Measurements from ENCODE around the gene RSRC1. TPM values are rescaled to one million over a fixed set of nuclear protein-coding genes. Genes with fewer than 3 reads are reported as not detected.
A peak's percentile ranks its signal among the peaks of the same experiment; 100 is the strongest.

The RSRC1 gene
- polyA plus RNA-seq, 6 donors from 2014 or later = 36.5 to 50.2 (median 42.7) TPM

GRCh38 chr3:158420654-158421396 lies 310.9 kb downstream of the RSRC1 start:
- no peak for DNase-seq
- Mint-ChIP-seq H3K27ac (peak overlapping the region in 1 of 6 donors; percentile 21), H3K36me3 (peaks cover 0 to 4% of the 10 kb centered on the region in 2 donors), H3K4me1 (peaks cover 0 to 6% (median 4%) of the 10 kb centered on the region in 3 donors), H3K9me3 (peaks cover 0 to 7% (median 0%) of the 10 kb centered on the region in 7 donors), H3K27me3 (no peaks in the 10 kb centered on the region), H3K4me3 (no peak overlapping the region)
- no peak for ATAC-seq (ENCODE audit: low read depth in 2 of 2)

- Mint-ChIP-seq H3K27ac (no peak overlapping the region), H3K27me3 (no peaks in the 10 kb centered on the region), H3K9me3 (no peaks in the 10 kb centered on the region), H3K4me3 (no peak overlapping the region), H3K36me3 (no peaks in the 10 kb centered on the region), H3K4me1 (no peaks in the 10 kb centered on the region)
- no peak for ATAC-seq (ENCODE audit: low read depth in 2 of 2)
- no peak for DNase-seq
Observed at GRCh38 chr3:158430448-158430847, 320.6 kb downstream of the RSRC1 start.

GRCh38 chr3:158430968-158431367 lies 321.1 kb downstream of the RSRC1 start:
- no peaks in the 10 kb centered on the region for H3K27me3 Mint-ChIP-seq
- H3K36me3 Mint-ChIP-seq = no peaks in the 10 kb centered on the region

GRCh38 chr3:158431829-158432228 lies 321.9 kb downstream of the RSRC1 start:
- ATAC-seq (ENCODE audit: low read depth in 2 of 2) = no peak
- no peak overlapping the region for H3K4me3 Mint-ChIP-seq
- H3K36me3 Mint-ChIP-seq = no peaks in the 10 kb centered on the region
- no peaks in the 10 kb centered on the region for H3K9me3 Mint-ChIP-seq
- no peaks in the 10 kb centered on the region for H3K4me1 Mint-ChIP-seq
- H3K27ac Mint-ChIP-seq = no peak overlapping the region
- no peaks in the 10 kb centered on the region for H3K27me3 Mint-ChIP-seq
- DNase-seq = no peak

More at GRCh38 chr3:158430968-158431367, 321.1 kb downstream of the RSRC1 start:
- no peaks in the 10 kb centered on the region for H3K9me3 Mint-ChIP-seq
- ATAC-seq (ENCODE audit: low read depth in 2 of 2) = no peak
- no peak for DNase-seq
- no peaks in the 10 kb centered on the region for H3K4me1 Mint-ChIP-seq
- no peak overlapping the region for H3K27ac Mint-ChIP-seq
- no peak overlapping the region for H3K4me3 Mint-ChIP-seq

- Mint-ChIP-seq H3K4me1 (no peaks in the 10 kb centered on the region), H3K36me3 (no peaks in the 10 kb centered on the region), H3K27me3 (no peaks in the 10 kb centered on the region), H3K27ac (peak overlapping the region in 1 of 6 donors; percentile 28), H3K9me3 (peaks cover 0 to 6% (median 0%) of the 10 kb centered on the region in 7 donors), H3K4me3 (no peak overlapping the region)
- ATAC-seq (ENCODE audit: low read depth in 2 of 2) = peak; percentile 37 to 49
- peak; percentile 12 for DNase-seq
Observed at GRCh38 chr3:158434412-158435038, 324.6 kb downstream of the RSRC1 start.

- Mint-ChIP-seq H3K27me3 (no peaks in the 10 kb centered on the region), H3K9me3 (peaks cover 0 to 9% (median 3%) of the 10 kb centered on the region in 7 donors), H3K4me3 (no peak overlapping the region), H3K36me3 (peaks cover 0 to 8% of the 10 kb centered on the region in 2 donors), H3K4me1 (no peaks in the 10 kb centered on the region), H3K27ac (peak overlapping the region in 1 of 6 donors; percentile 16)
- DNase-seq (no peak), ATAC-seq (ENCODE audit: low read depth in 2 of 2) (no peak)
Observed at GRCh38 chr3:158443632-158444031, 333.7 kb downstream of the RSRC1 start.

- peaks cover 0 to 8% of the 10 kb centered on the region in 2 donors for H3K36me3 Mint-ChIP-seq
- H3K9me3 Mint-ChIP-seq = peaks cover 0 to 9% (median 3%) of the 10 kb centered on the region in 7 donors
- no peak overlapping the region for H3K4me3 Mint-ChIP-seq
- no peak for ATAC-seq (ENCODE audit: low read depth in 2 of 2)
- H3K4me1 Mint-ChIP-seq = peaks cover 0 to 9% (median 9%) of the 10 kb centered on the region in 3 donors
- no peak for DNase-seq
- no peak overlapping the region for H3K27ac Mint-ChIP-seq
- no peaks in the 10 kb centered on the region for H3K27me3 Mint-ChIP-seq
Observed at GRCh38 chr3:158447408-158447807, 337.5 kb downstream of the RSRC1 start.

GRCh38 chr3:158451405-158452055 lies 341.6 kb downstream of the RSRC1 start:
- Mint-ChIP-seq H3K36me3 (peaks cover 0 to 7% of the 10 kb centered on the region in 2 donors), H3K9me3 (no peaks in the 10 kb centered on the region), H3K4me1 (peaks cover 6 to 9% (median 9%) of the 10 kb centered on the region in 3 donors), H3K4me3 (no peak overlapping the region), H3K27me3 (no peaks in the 10 kb centered on the region), H3K27ac (no peak overlapping the region)
- DNase-seq (no peak), ATAC-seq (ENCODE audit: low read depth in 2 of 2) (peak; percentile 49 to 67)

- H3K27me3 Mint-ChIP-seq = no peaks in the 10 kb centered on the region
- DNase-seq (no peak), ATAC-seq (ENCODE audit: low read depth in 2 of 2) (no peak)
- peak overlapping the region in 1 of 6 donors; percentile 69 for H3K27ac Mint-ChIP-seq
- H3K4me1 Mint-ChIP-seq = peaks cover 9% of the 10 kb centered on the region in 3 donors
- H3K9me3 Mint-ChIP-seq = no peaks in the 10 kb centered on the region
- H3K4me3 Mint-ChIP-seq = no peak overlapping the region
- peaks cover 0 to 7% of the 10 kb centered on the region in 2 donors for H3K36me3 Mint-ChIP-seq
Observed at GRCh38 chr3:158452334-158452733, 342.4 kb downstream of the RSRC1 start.

- Mint-ChIP-seq H3K27me3 (no peaks in the 10 kb centered on the region), H3K4me1 (peaks cover 9% of the 10 kb centered on the region in 3 donors), H3K9me3 (no peaks in the 10 kb centered on the region), H3K4me3 (no peak overlapping the region), H3K27ac (no peak overlapping the region), H3K36me3 (peaks cover 0 to 7% of the 10 kb centered on the region in 2 donors)
- no peak for DNase-seq
- ATAC-seq (ENCODE audit: low read depth in 2 of 2) = no peak
Observed at GRCh38 chr3:158453004-158453403, 343.1 kb downstream of the RSRC1 start.

- Mint-ChIP-seq H3K4me1 (peaks cover 9 to 13% (median 9%) of the 10 kb centered on the region in 3 donors), H3K27ac (no peak overlapping the region), H3K36me3 (peaks cover 0 to 7% of the 10 kb centered on the region in 2 donors), H3K9me3 (no peaks in the 10 kb centered on the region), H3K27me3 (no peaks in the 10 kb centered on the region), H3K4me3 (no peak overlapping the region)
- ATAC-seq (ENCODE audit: low read depth in 2 of 2) = no peak
- no peak for DNase-seq
Observed at GRCh38 chr3:158453865-158454264, 344.0 kb downstream of the RSRC1 start.

GRCh38 chr3:158455406-158455805 lies 345.5 kb downstream of the RSRC1 start:
- ATAC-seq (ENCODE audit: low read depth in 2 of 2) (no peak), DNase-seq (no peak)
- H3K36me3 Mint-ChIP-seq = peaks cover 0 to 7% of the 10 kb centered on the region in 2 donors
- H3K27ac Mint-ChIP-seq = no peak overlapping the region
- H3K4me1 Mint-ChIP-seq = peaks cover 9 to 10% (median 9%) of the 10 kb centered on the region in 3 donors
- H3K4me3 Mint-ChIP-seq = no peak overlapping the region
- H3K9me3 Mint-ChIP-seq = no peaks in the 10 kb centered on the region
- H3K27me3 Mint-ChIP-seq = no peaks in the 10 kb centered on the region

GRCh38 chr3:158456114-158456513 lies 346.2 kb downstream of the RSRC1 start:
- Mint-ChIP-seq H3K27me3 (no peaks in the 10 kb centered on the region), H3K36me3 (peaks cover 0 to 7% of the 10 kb centered on the region in 2 donors), H3K27ac (no peak overlapping the region), H3K4me3 (no peak overlapping the region), H3K9me3 (no peaks in the 10 kb centered on the region), H3K4me1 (peaks cover 9 to 11% (median 10%) of the 10 kb centered on the region in 3 donors)
- ATAC-seq (ENCODE audit: low read depth in 2 of 2) (no peak), DNase-seq (no peak)

Data from naive B cell (primary cell).